Cardiac fibroblast (primary cell): ENCODE measurements around the gene TWIST2.

ENCODE experiments used
- DNase-seq, 2 donors: peaks; one replicate each; pipeline versions ENCODE4 v3.0.0 to v3.0.0-alpha.2; 2010; ENCODE audit warnings: low read depth in 2 of 2
- H3K4me3 ChIP-seq, 2 donors: replicated peaks in 1 of 2; 1 replicate in 1 of 2; 2 replicates in 1 of 2; pipeline ENCODE4 v1.5.1; 2011; ENCODE audit warnings: low read depth in 2 of 2, low read length in 2 of 2, mild to moderate bottlenecking in 2 of 2, moderate library complexity in 1 of 2
- CTCF ChIP-seq: IDR thresholded peaks from one replicate; pipeline ENCODE4 v1.5.1; 2011; ENCODE audit warnings: low read depth, mild to moderate bottlenecking, low read length, inconsistent platforms

Gene TWIST2

GRCh38 chr2:238865015-238865719, 17.3 kb downstream of the TWIST2 start:
- H3K4me3 ChIP-seq: no peak overlapping the region
- no peak for TF ChIP-seq CTCF
- no peak for DNase-seq

GRCh38 chr2:238865744-238866355, 18.0 kb downstream of the TWIST2 start:
- no peak for TF ChIP-seq CTCF
- no peak for DNase-seq
- H3K4me3 ChIP-seq: no peak overlapping the region

GRCh38 chr2:238866656-238867277, 18.9 kb downstream of the TWIST2 start:
- no peak for DNase-seq
- H3K4me3 ChIP-seq: no peak overlapping the region
- TF ChIP-seq CTCF: no peak

GRCh38 chr2:238868067-238868524, 20.2 kb downstream of the TWIST2 start:
- no peak for TF ChIP-seq CTCF
- H3K4me3 ChIP-seq: no peak overlapping the region
- DNase-seq: peak; percentile 53 to 66

- peak; percentile 35 to 85 for DNase-seq
- no peak overlapping the region for H3K4me3 ChIP-seq
- TF ChIP-seq CTCF: no peak
Observed at GRCh38 chr2:238868616-238869292, 20.9 kb downstream of the TWIST2 start.

GRCh38 chr2:238869293-238870124, 21.6 kb downstream of the TWIST2 start:
- peak in 1 of 2 donors; percentile 26 for DNase-seq
- no peak for TF ChIP-seq CTCF
- no peak overlapping the region for H3K4me3 ChIP-seq
